Panc1 (cell line): ENCODE results near the gene HOXA13. TPM values are rescaled to one million over a fixed set of nuclear protein-coding genes. Genes with fewer than 3 reads are reported as not detected.

Experiments
- ATAC-seq: fragments of 200-7000 bp; cut with Tn5 transposase; 2 replicates; pipeline ENCODE4 v1.9.1; 2020; ENCODE audit warnings: mild to moderate bottlenecking, moderate library complexity
- BruUV-seq: library from RNA; stranded (reverse); fragments of 400-500 nt; replicated peaks from 2 replicates; lab custom pipeline; 2021; lab: Mats Ljungman, UMichigan
- CTCF ChIA-PET: fragments of 300-600 bp; sonication (Branson Sonifier 250); formaldehyde crosslinking; loops from one replicate; lab custom pipeline; 2022; ENCODE audit warnings: antibody characterized with exemption; lab: Charles Lee
- POLR2A ChIA-PET: fragments of 300-600 bp; sonication (Branson Sonifier 250); formaldehyde crosslinking; loops from one replicate; lab custom pipeline; 2022; ENCODE audit warnings: antibody characterized with exemption; lab: Charles Lee
- DNase-seq: peaks from one replicate; pipeline ENCODE4 v3.0.0-alpha.2; 2010; ENCODE audit warnings: low read depth, low spot score
- H3K27ac ChIP-seq: 2 replicates; pipeline ENCODE4 v1.5.1; 2011; ENCODE audit warnings: mild to moderate bottlenecking, low read length, inconsistent platforms
- H3K27me3 ChIP-seq: fragments of 200-500 bp; sonication (Bioruptor generic); 2 replicates; pipeline ENCODE4 v1.6.0; 2014; ENCODE audit warnings: low read length, inconsistent platforms; ENCODE audit not compliant: control insufficient read depth, insufficient read depth
- H3K36me3 ChIP-seq: fragments of 200-500 bp; sonication (Bioruptor generic); 2 replicates; pipeline ENCODE4 v1.5.1; 2014; ENCODE audit warnings: inconsistent platforms, mild to moderate bottlenecking, low read length, moderate library complexity; ENCODE audit not compliant: control insufficient read depth, insufficient read depth
- H3K4me1 ChIP-seq: 2 replicates; pipeline ENCODE4 v1.5.1; 2011; ENCODE audit warnings: inconsistent platforms, mild to moderate bottlenecking, low read length, moderate library complexity; ENCODE audit not compliant: control insufficient read depth, insufficient read depth
- H3K4me3 ChIP-seq, 2 experiments: 2 replicates each; pipeline ENCODE4 v1.5.1; 2011 to 2012; ENCODE audit warnings: low read depth in 2 of 2, low read length in 2 of 2, mild to moderate bottlenecking in 2 of 2, inconsistent platforms in 1 of 2, moderate library complexity in 1 of 2
- H3K9me3 ChIP-seq: fragments of 200-500 bp; sonication (Bioruptor generic); 2 replicates; pipeline ENCODE4 v1.5.1; 2014; ENCODE audit warnings: low read depth, mild to moderate bottlenecking, inconsistent platforms, low read length, moderate library complexity; ENCODE audit not compliant: control insufficient read depth, insufficient read depth
- POLR2AphosphoS5 ChIP-seq: IDR thresholded peaks from 2 replicates; pipeline ENCODE4 v1.6.1; 2012; ENCODE audit warnings: mild to moderate bottlenecking, low read depth, low read length, moderate library complexity
- SIN3A ChIP-seq: IDR thresholded peaks from 2 replicates; pipeline ENCODE4 v1.6.1; 2012; ENCODE audit warnings: low read depth, mild to moderate bottlenecking, low read length, moderate library complexity, borderline replicate concordance; ENCODE audit not compliant: insufficient read depth
- TCF7L2 ChIP-seq: IDR thresholded peaks from 2 replicates; pipeline ENCODE4 v1.6.1; 2011; ENCODE audit warnings: mild to moderate bottlenecking, low read depth, low read length, inconsistent platforms
- in situ Hi-C: cut with HindIII; loops from 2 replicates; pipeline ENCODE4 v1.10.0; 2016; ENCODE audit warnings: low sequenced_read_pairs, low pct_unique_long_range_greater_than_20kb
- intact Hi-C: fragments of 100-400 bp; cut with micrococcal nuclease; formaldehyde crosslinking; loops from one replicate; pipeline ENCODE4 v1.10.0; 2022; ENCODE audit not compliant: unreplicated experiment
- total RNA-seq: library from RNA; stranded (reverse); gene quantifications from one replicate; pipeline ENCODE4 v1.2.1, GENCODE V29; 2021; ENCODE audit not compliant: unreplicated experiment
- TF ChIP-seq, protein P1 (sequence below): fragments of 450-650 bp; IDR thresholded peaks from 2 replicates; pipeline ENCODE4 v1.5.1; 2017; ENCODE audit warnings: mild to moderate bottlenecking
- TF ChIP-seq, protein P2 (sequence below), 2 experiments: IDR thresholded peaks; 2 replicates each; pipeline ENCODE4 v1.6.1; 2011 to 2012; ENCODE audit warnings: low read depth in 2 of 2, control low read depth in 1 of 2, low read length in 1 of 2, mild to moderate bottlenecking in 1 of 2, moderate library complexity in 1 of 2; ENCODE audit not compliant: insufficient read depth in 1 of 2

HOXA13 gene
- total RNA-seq, 1 experiment from 2014 or later: 1.2 TPM

DNA sequence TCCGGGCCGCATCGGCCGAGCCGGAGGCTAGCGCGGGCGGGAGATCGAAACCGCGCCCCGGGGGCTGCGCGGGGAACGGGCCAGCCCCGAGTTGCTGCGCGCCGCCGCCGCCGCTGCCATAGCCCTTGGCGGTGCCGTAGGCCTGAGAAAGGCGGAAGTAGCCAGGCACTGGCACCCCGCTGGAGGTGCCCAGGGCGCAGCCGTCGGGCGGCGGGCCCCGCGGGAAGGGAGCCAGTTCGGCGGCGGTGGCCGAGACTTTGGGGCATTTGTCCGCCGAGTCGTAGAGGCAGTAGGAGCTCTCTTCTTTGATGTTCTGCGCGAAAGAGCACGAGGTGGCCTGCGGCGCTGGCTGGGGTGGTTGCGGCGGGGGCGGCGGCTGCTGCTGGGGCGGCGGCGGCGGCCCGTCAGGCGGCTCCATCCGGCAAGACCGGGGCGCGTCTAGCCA is 26.4 kb downstream of the HOXA13 start:
- DNase-seq: no peak
- CTCF ChIA-PET: no interaction called here
- Histone ChIP-seq H3K9me3 (no peaks in the 10 kb centered on the region), H3K36me3 (no peaks in the 10 kb centered on the region), H3K4me1 (peaks cover 5% of the 10 kb centered on the region; the same call in 1 of the 2 replicates), H3K4me3 (no peak overlapping the region), H3K27ac (no peak overlapping the region), H3K27me3 (no peaks in the 10 kb centered on the region)
- no peak for ATAC-seq
- BruUV-seq: no TSS peak
- TF ChIP-seq, protein P1, sequence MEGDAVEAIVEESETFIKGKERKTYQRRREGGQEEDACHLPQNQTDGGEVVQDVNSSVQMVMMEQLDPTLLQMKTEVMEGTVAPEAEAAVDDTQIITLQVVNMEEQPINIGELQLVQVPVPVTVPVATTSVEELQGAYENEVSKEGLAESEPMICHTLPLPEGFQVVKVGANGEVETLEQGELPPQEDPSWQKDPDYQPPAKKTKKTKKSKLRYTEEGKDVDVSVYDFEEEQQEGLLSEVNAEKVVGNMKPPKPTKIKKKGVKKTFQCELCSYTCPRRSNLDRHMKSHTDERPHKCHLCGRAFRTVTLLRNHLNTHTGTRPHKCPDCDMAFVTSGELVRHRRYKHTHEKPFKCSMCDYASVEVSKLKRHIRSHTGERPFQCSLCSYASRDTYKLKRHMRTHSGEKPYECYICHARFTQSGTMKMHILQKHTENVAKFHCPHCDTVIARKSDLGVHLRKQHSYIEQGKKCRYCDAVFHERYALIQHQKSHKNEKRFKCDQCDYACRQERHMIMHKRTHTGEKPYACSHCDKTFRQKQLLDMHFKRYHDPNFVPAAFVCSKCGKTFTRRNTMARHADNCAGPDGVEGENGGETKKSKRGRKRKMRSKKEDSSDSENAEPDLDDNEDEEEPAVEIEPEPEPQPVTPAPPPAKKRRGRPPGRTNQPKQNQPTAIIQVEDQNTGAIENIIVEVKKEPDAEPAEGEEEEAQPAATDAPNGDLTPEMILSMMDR: no peak
- TF ChIP-seq, protein P2, sequence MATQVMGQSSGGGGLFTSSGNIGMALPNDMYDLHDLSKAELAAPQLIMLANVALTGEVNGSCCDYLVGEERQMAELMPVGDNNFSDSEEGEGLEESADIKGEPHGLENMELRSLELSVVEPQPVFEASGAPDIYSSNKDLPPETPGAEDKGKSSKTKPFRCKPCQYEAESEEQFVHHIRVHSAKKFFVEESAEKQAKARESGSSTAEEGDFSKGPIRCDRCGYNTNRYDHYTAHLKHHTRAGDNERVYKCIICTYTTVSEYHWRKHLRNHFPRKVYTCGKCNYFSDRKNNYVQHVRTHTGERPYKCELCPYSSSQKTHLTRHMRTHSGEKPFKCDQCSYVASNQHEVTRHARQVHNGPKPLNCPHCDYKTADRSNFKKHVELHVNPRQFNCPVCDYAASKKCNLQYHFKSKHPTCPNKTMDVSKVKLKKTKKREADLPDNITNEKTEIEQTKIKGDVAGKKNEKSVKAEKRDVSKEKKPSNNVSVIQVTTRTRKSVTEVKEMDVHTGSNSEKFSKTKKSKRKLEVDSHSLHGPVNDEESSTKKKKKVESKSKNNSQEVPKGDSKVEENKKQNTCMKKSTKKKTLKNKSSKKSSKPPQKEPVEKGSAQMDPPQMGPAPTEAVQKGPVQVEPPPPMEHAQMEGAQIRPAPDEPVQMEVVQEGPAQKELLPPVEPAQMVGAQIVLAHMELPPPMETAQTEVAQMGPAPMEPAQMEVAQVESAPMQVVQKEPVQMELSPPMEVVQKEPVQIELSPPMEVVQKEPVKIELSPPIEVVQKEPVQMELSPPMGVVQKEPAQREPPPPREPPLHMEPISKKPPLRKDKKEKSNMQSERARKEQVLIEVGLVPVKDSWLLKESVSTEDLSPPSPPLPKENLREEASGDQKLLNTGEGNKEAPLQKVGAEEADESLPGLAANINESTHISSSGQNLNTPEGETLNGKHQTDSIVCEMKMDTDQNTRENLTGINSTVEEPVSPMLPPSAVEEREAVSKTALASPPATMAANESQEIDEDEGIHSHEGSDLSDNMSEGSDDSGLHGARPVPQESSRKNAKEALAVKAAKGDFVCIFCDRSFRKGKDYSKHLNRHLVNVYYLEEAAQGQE (IDR thresholded peaks at IDR 0.05; ENCODE audit: insufficient read depth in 1 of 2, low read depth in 2 of 2, low read length in 1 of 2): no peak
- TF ChIP-seq SIN3A (no peak), TCF7L2 (no peak), POLR2AphosphoS5 (no peak)
- intact Hi-C loops: no loop called here
- POLR2A ChIA-PET: no interaction called here
- in situ Hi-C loops: no loop called here

DNA sequence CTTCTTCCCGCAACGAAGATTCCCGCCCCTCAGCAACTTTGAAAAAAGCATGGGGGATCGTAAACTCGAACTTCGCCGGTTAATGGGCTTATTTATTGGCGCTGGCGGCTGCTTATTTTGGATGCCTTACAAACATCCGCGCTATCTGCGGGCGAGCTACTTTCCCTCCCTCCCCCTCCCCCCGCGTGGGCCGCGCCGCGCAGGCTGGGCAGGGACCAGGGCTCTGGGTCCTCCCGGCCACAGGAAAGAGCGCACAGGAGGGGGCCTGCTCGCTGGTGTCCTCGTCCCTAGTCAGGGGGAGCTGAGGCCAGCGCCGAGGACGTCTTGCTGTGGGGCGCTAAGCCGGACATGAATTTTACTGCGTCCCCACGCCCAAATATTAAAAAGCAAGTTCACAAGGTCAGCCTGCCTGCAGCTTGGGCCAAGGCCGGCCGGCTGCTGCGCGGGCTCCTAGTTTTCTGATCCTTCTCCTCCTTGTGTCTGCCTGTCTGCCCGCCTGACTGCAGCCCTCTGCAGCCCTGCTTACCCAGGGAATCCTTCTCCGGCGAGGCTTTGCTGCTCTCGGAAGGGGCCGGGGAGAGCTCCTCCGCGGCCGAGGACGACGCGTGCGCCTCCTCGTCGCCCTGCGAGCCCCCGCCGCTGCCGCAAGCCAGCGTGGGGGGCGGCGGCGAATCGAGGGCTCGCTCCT is 26.9 kb downstream of the HOXA13 start:
- Histone ChIP-seq H3K27me3 (no peaks in the 10 kb centered on the region), H3K4me3 (no peak overlapping the region), H3K9me3 (no peaks in the 10 kb centered on the region), H3K27ac (no peak overlapping the region), H3K36me3 (no peaks in the 10 kb centered on the region), H3K4me1 (peaks cover 5% of the 10 kb centered on the region; the same call in 1 of the 2 replicates)
- in situ Hi-C loops (no loop called here), intact Hi-C loops (no loop called here)
- ChIA-PET CTCF (no interaction called here), POLR2A (no interaction called here)
- ATAC-seq (no peak), DNase-seq (no peak)
- BruUV-seq: no TSS peak
- no peak for TF ChIP-seq POLR2AphosphoS5

DNA sequence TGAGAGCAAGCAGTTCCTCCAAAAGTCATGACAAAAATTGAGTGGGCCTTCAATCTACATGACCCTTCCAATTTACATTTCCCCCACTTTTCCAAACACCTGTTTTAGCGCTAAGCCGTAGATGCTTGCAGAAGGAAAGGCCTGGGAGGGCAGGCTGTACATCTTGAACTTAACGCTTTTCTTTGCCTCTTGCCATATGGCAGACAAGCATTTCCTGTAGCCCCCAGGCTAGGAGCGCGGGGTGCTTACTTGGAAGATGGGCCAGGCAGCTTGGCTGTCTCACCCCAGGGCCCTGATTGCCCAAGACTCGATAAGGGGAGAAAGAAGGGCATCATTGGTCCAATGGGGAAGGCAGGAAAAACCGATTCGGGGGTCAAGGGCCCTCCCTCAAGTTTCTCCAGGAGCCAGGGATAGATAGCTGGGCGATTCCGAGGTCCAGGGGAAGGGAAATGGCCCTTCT is 27.5 kb downstream of the HOXA13 start:
- intact Hi-C loops (no loop called here), in situ Hi-C loops (no loop called here)
- no peaks in the 10 kb centered on the region for H3K9me3 ChIP-seq
- no peak for ATAC-seq
- no peak for DNase-seq
- no peaks in the 10 kb centered on the region for H3K27me3 ChIP-seq
- no peak for TF ChIP-seq TCF7L2
- TF ChIP-seq SIN3A: no peak
- TF ChIP-seq POLR2AphosphoS5: no peak
- TF ChIP-seq, protein P2 (IDR thresholded peaks at IDR 0.05; ENCODE audit: insufficient read depth in 1 of 2, low read depth in 2 of 2, low read length in 1 of 2): no peak
- TF ChIP-seq, protein P1: no peak
- H3K4me1 ChIP-seq: peaks cover 5% of the 10 kb centered on the region; the same call in 1 of the 2 replicates
- ChIA-PET POLR2A (no interaction called here), CTCF (no interaction called here)
- no TSS peak for BruUV-seq
- H3K36me3 ChIP-seq: no peaks in the 10 kb centered on the region
- H3K27ac ChIP-seq: no peak overlapping the region
- H3K4me3 ChIP-seq: no peak overlapping the region
